WTC11 (cell line): ENCODE results near the gene SYT13. TPM values are rescaled to one million over a fixed set of nuclear protein-coding genes. Genes with fewer than 3 reads are reported as not detected.

Source experiments
- ATAC-seq: fragments of 200-7000 bp; cut with Tn5 transposase; 2 replicates; pipeline ENCODE4 v1.10.0; 2021; ENCODE audit warnings: mild to moderate bottlenecking, moderate library complexity
- CTCF ChIA-PET: fragments of 300-600 bp; sonication (Branson Sonifier 250); formaldehyde crosslinking; loops from one replicate; lab custom pipeline; 2021; ENCODE audit warnings: antibody characterized with exemption; lab: Charles Lee
- POLR2A ChIA-PET: fragments of 350-600 bp; sonication (Branson Sonifier 250); formaldehyde crosslinking; loops from one replicate; lab custom pipeline; 2021; ENCODE audit warnings: antibody characterized with exemption; lab: Charles Lee
- DNase-seq: peaks from one replicate; pipeline ENCODE4 v3.0.0; 2021; ENCODE audit warnings: low spot score
- H3K27ac Mint-ChIP-seq: 2 replicates; pipeline ENCODE4 v1.8.0; 2021; ENCODE audit warnings: mixed read lengths
- H3K27me3 Mint-ChIP-seq: 2 replicates; pipeline ENCODE4 v1.8.0; 2021; ENCODE audit warnings: low read depth, mild to moderate bottlenecking, moderate library complexity, mixed read lengths
- H3K36me3 Mint-ChIP-seq: 2 replicates; pipeline ENCODE4 v1.8.0; 2021; ENCODE audit warnings: mixed read lengths
- H3K4me1 Mint-ChIP-seq: 2 replicates; pipeline ENCODE4 v1.8.0; 2022; ENCODE audit warnings: mixed read lengths
- H3K4me3 Mint-ChIP-seq: 2 replicates; pipeline ENCODE4 v1.8.0; 2021; ENCODE audit warnings: mild to moderate bottlenecking, moderate library complexity, mixed read lengths
- H3K9me3 Mint-ChIP-seq: 2 replicates; pipeline ENCODE4 v1.8.0; 2021; ENCODE audit warnings: mixed read lengths
- AFF4 ChIP-seq: sonication (generic); formaldehyde crosslinking; IDR thresholded peaks from 2 replicates; pipeline ENCODE4 v1.8.1; 2023; ENCODE audit warnings: mild to moderate bottlenecking, missing genetic modification reagents, borderline replicate concordance
- AR ChIP-seq: fragments of 250-450 bp; sonication (Bioruptor Pico); IDR thresholded peaks from 2 replicates; pipeline ENCODE4 v1.9.0; 2021; ENCODE audit warnings: mild to moderate bottlenecking
- CBFB ChIP-seq: sonication (generic); formaldehyde crosslinking; IDR thresholded peaks from 2 replicates; pipeline ENCODE4 v1.8.1; 2022; ENCODE audit warnings: mild to moderate bottlenecking, low read depth, missing genetic modification reagents
- E2F1 ChIP-seq: sonication (generic); formaldehyde crosslinking; IDR thresholded peaks from 2 replicates; pipeline ENCODE4 v1.8.0; 2022; ENCODE audit warnings: mild to moderate bottlenecking, missing genetic modification reagents
- EMX1 ChIP-seq: fragments of 250-450 bp; sonication (Bioruptor Pico); IDR thresholded peaks from 2 replicates; pipeline ENCODE4 v1.8.0; 2021; ENCODE audit warnings: mild to moderate bottlenecking
- IRF2 ChIP-seq: sonication (generic); formaldehyde crosslinking; IDR thresholded peaks from 2 replicates; pipeline ENCODE4 v1.8.0; 2022; ENCODE audit warnings: low read depth, missing genetic modification reagents, borderline replicate concordance
- MLX ChIP-seq: sonication (generic); formaldehyde crosslinking; IDR thresholded peaks from 2 replicates; pipeline ENCODE4 v1.8.1; 2023; ENCODE audit warnings: mild to moderate bottlenecking, missing genetic modification reagents, moderate library complexity
- TEAD1 ChIP-seq: sonication (generic); formaldehyde crosslinking; IDR thresholded peaks from 2 replicates; pipeline ENCODE4 v1.8.0; 2022; ENCODE audit warnings: mild to moderate bottlenecking, missing genetic modification reagents
- ZMAT4 ChIP-seq: fragments of 250-450 bp; sonication (Bioruptor Pico); IDR thresholded peaks from 2 replicates; pipeline ENCODE4 v1.9.0; 2021; ENCODE audit warnings: mild to moderate bottlenecking
- ZNF121 ChIP-seq: sonication (generic); formaldehyde crosslinking; IDR thresholded peaks from 2 replicates; pipeline ENCODE4 v1.8.0; 2023; ENCODE audit warnings: missing genetic modification reagents
- ZNF138 ChIP-seq: sonication (generic); formaldehyde crosslinking; conservative IDR thresholded peaks from 2 replicates; pipeline ENCODE4 v1.8.1; 2022; ENCODE audit warnings: mild to moderate bottlenecking, moderate library complexity, missing genetic modification reagents
- ZNF219 ChIP-seq: sonication (generic); formaldehyde crosslinking; IDR thresholded peaks from 2 replicates; pipeline ENCODE4 v1.8.0; 2023; ENCODE audit warnings: missing genetic modification reagents, mild to moderate bottlenecking, borderline replicate concordance
- ZNF396 ChIP-seq: fragments of 250-450 bp; sonication (Bioruptor Pico); IDR thresholded peaks from 2 replicates; pipeline ENCODE4 v1.8.0; 2021; ENCODE audit warnings: mild to moderate bottlenecking, moderate library complexity, borderline replicate concordance
- ZNF532 ChIP-seq: fragments of 250-450 bp; sonication (Bioruptor Pico); IDR thresholded peaks from 2 replicates; pipeline ENCODE4 v1.9.0; 2021; ENCODE audit warnings: mild to moderate bottlenecking, borderline replicate concordance
- total RNA-seq: library from RNA; stranded (reverse); gene quantifications from 3 replicates; pipeline ENCODE4 v1.2.3, GENCODE V29; 2021

Gene SYT13
- total RNA-seq, 1 experiment from 2014 or later = 10.8 TPM

GRCh38 chr11:45303316-45303715, 17.2 kb upstream of the SYT13 start:
- Mint-ChIP-seq H3K27ac (no peak overlapping the region), H3K9me3 (no peaks in the 10 kb centered on the region), H3K4me3 (no peak overlapping the region), H3K36me3 (no peaks in the 10 kb centered on the region), H3K27me3 (peaks cover 87% of the 10 kb centered on the region), H3K4me1 (peaks cover 20% of the 10 kb centered on the region)
- TF ChIP-seq TEAD1 (CRISPR knock-in tag) = no peak
- no peak for TF ChIP-seq CBFB (CRISPR knock-in tag)
- TF ChIP-seq ZNF532 = no peak
- TF ChIP-seq ZNF219 = no peak
- no peak for TF ChIP-seq ZNF396 (CRISPR knock-in tag)
- no peak for TF ChIP-seq E2F1 (CRISPR knock-in tag)
- no peak for TF ChIP-seq AFF4 (CRISPR knock-in tag)
- no peak for TF ChIP-seq MLX (CRISPR knock-in tag)
- no peak for TF ChIP-seq IRF2
- no peak for TF ChIP-seq ZNF121 (CRISPR knock-in tag)
- no peak for TF ChIP-seq ZMAT4 (CRISPR knock-in tag)
- no peak for TF ChIP-seq ZNF138
- no peak for TF ChIP-seq EMX1 (CRISPR knock-in tag)
- TF ChIP-seq AR (CRISPR knock-in tag) = no peak
- POLR2A ChIA-PET = no interaction called here
- CTCF ChIA-PET = interaction anchor here (0.8 to 1.4 kb wide), 2 partner anchors 51 to 193 kb away, joined by 3 read pairs; no protein-coding TSS in a partner anchor
- ATAC-seq (no peak), DNase-seq (no peak)
